ENCODE measurements around the gene POMT1.

- TF ChIP-seq CTCF (conservative IDR thresholded peaks at IDR 0.05; ENCODE audit: low read length), result no peak
- no peak for TF ChIP-seq EZH2phosphoT487 (IDR thresholded peaks at IDR 0.05; ENCODE audit: borderline replicate concordance, low read depth, low read length)
Observed at GRCh38 chr9:131565369-131565768, 62.7 kb downstream of the POMT1 start.
